ENCODE measurements around the gene FRMD1. TPM values are rescaled to one million over a fixed set of nuclear protein-coding genes. Genes with fewer than 3 reads are reported as not detected.

Gene FRMD1
- total and polyA plus RNA-seq, 2 experiments from 2014 or later = 0.07 TPM; not detected in 1

DNA sequence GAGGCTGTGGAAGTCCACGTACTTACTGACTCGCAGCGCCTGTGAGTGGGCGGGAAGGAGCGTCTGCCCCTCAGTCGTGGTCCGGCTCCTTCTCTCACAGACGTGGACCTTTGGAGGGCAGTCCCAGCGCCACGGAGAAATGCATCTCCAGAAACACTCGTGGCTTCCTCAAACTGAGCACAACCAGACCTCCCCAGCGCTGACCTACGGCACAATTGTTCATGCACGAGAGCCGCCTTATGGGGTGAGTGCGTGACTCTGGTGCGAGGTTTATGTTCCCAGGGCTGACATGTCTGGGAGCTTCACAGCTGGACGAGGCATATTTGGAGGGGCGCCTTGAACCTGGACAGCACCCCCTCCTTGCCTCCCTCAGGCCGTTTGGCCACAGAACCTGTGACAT lies 29.7 kb downstream of the FRMD1 start:
- 94% methylated on average over 20 of the region's 20 CpGs for WGBS (ENCODE audit: low lambda C conversion rate, missing lambda C conversion rate)
- Histone ChIP-seq H3K79me2 (no peaks in the 10 kb centered on the region), H3K4me3 (no peak overlapping the region)

DNA sequence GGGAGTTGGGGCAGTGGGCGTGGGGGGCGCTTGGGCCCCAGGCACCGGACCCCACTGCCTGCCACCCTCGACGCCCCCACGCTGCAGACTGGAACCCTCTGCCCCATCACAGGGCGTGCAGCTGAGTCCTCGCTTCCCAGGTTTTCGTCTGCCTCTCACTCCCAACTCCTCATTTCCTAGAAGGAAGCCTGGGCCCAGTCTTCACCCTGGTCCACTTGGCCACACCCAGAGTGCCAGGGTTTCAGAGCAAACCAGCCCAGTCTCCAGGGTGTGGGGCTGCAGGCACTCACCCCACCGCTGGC lies 30.3 kb downstream of the FRMD1 start:
- TF ChIP-seq EZH2 (IDR thresholded peaks at IDR 0.05; ENCODE audit: borderline replicate concordance) (no peak), EZH2phosphoT487 (IDR thresholded peaks at IDR 0.05; ENCODE audit: low read depth, severe bottlenecking, unreplicated experiment) (no peak)
- no peak overlapping the region for H3K27ac ChIP-seq
- no peaks in the 10 kb centered on the region for H3K9me3 ChIP-seq (ENCODE audit: low read depth)
- no peak overlapping the region for H3K4me2 ChIP-seq
- no peaks in the 10 kb centered on the region for H3K4me1 ChIP-seq (ENCODE audit: insufficient read depth)
- no peaks in the 10 kb centered on the region for H3K36me3 ChIP-seq (replicated peaks; ENCODE audit: insufficient read depth, low read depth)
- H3K9me2 ChIP-seq (replicated peaks; ENCODE audit: insufficient read depth) = no peaks in the 10 kb centered on the region
- no peak overlapping the region for H2AFZ ChIP-seq
- H3K79me2 ChIP-seq = no peaks in the 10 kb centered on the region
- no peaks in the 10 kb centered on the region for H3K27me3 ChIP-seq
- H4K20me1 ChIP-seq (ENCODE audit: insufficient read depth, poor library complexity, severe bottlenecking) = no peaks in the 10 kb centered on the region
- no peak overlapping the region for H3K4me3 ChIP-seq
- WGBS (ENCODE audit: low lambda C conversion rate, missing lambda C conversion rate) = 98% methylated on average over 6 of the region's 10 CpGs
- DNase-seq (ENCODE audit: low spot score) = no peak

More for the DNA sequence above, 29.7 kb downstream of the FRMD1 start:
- no peaks in the 10 kb centered on the region for H3K9me2 ChIP-seq (replicated peaks; ENCODE audit: insufficient read depth)
- H3K9me3 ChIP-seq (ENCODE audit: low read depth) = no peaks in the 10 kb centered on the region
- no peak overlapping the region for H3K27ac ChIP-seq
- no peaks in the 10 kb centered on the region for H3K36me3 ChIP-seq (replicated peaks; ENCODE audit: insufficient read depth, low read depth)
- H3K27me3 ChIP-seq = no peaks in the 10 kb centered on the region
- no peak for TF ChIP-seq EZH2 (IDR thresholded peaks at IDR 0.05; ENCODE audit: borderline replicate concordance)
- TF ChIP-seq CTCF (IDR thresholded peaks at IDR 0.05; ENCODE audit: poor library complexity) = no peak
- no peak for TF ChIP-seq EZH2phosphoT487 (IDR thresholded peaks at IDR 0.05; ENCODE audit: low read depth, severe bottlenecking, unreplicated experiment)
- H4K20me1 ChIP-seq (ENCODE audit: insufficient read depth, poor library complexity, severe bottlenecking) = no peaks in the 10 kb centered on the region
- no peak overlapping the region for H2AFZ ChIP-seq
- H3K4me1 ChIP-seq (ENCODE audit: insufficient read depth) = no peaks in the 10 kb centered on the region
- no peak for DNase-seq (ENCODE audit: low spot score)
- H3K4me2 ChIP-seq = no peak overlapping the region

DNA sequence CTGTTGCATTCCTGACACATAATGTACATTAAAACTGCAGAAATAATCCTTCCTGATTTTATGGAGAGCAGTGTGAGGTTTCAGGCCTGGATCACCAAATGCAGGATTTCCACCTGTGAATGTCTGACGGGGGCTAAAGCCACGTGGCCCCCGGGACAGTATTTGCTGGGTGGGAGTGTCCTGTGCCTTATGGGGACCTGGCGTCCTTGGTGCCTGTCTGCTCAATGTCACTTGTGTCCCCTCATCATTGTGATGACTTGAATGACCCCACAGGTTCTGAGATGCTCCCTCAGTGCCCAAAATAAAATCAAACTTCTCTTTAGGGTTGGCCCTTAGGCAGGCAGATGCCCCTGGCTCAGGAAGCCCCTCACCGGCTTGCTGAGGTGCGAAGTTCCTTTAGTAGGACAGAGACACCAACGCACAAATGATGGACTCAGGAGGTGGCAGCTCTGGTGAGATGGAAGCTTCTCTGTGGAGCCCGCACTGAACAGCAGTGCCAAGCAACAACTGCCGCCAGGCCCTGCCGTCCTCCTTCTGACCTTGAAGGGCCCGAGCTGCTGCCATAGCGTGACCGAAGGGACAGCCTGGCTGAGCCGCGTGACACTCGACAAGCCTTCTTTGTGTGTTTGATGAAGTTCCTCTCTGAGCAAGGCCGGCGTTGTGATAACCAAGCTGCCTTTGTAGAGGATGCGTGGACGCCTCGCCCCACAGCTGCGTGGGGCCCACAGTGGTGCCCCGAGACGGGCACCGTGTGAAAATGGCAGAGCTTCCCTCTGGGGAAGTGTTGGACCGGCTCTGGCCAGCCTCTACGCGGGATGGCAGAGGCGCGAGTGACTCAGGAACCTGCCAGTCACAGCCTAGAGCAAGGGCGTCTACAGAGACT lies 30.9 kb downstream of the FRMD1 start:
- H2AFZ ChIP-seq = no peak overlapping the region
- DNase-seq (ENCODE audit: low spot score) = no peak
- WGBS (ENCODE audit: low lambda C conversion rate, missing lambda C conversion rate) = 92% methylated on average over 31 of the region's 31 CpGs
- no peaks in the 10 kb centered on the region for H3K36me3 ChIP-seq (replicated peaks; ENCODE audit: insufficient read depth, low read depth)
- TF ChIP-seq EZH2phosphoT487 (IDR thresholded peaks at IDR 0.05; ENCODE audit: low read depth, severe bottlenecking, unreplicated experiment) = no peak
- no peak for TF ChIP-seq EZH2 (IDR thresholded peaks at IDR 0.05; ENCODE audit: borderline replicate concordance)
- no peak for TF ChIP-seq CTCF (IDR thresholded peaks at IDR 0.05; ENCODE audit: poor library complexity)
- no peaks in the 10 kb centered on the region for H3K4me1 ChIP-seq (ENCODE audit: insufficient read depth)
- no peak overlapping the region for H3K4me3 ChIP-seq
- no peak overlapping the region for H3K4me2 ChIP-seq
- H4K20me1 ChIP-seq (ENCODE audit: insufficient read depth, poor library complexity, severe bottlenecking) = no peaks in the 10 kb centered on the region
- H3K79me2 ChIP-seq = no peaks in the 10 kb centered on the region
- H3K27me3 ChIP-seq = no peaks in the 10 kb centered on the region
- no peak overlapping the region for H3K27ac ChIP-seq
- no peaks in the 10 kb centered on the region for H3K9me3 ChIP-seq (ENCODE audit: low read depth)
- no peaks in the 10 kb centered on the region for H3K9me2 ChIP-seq (replicated peaks; ENCODE audit: insufficient read depth)

DNA sequence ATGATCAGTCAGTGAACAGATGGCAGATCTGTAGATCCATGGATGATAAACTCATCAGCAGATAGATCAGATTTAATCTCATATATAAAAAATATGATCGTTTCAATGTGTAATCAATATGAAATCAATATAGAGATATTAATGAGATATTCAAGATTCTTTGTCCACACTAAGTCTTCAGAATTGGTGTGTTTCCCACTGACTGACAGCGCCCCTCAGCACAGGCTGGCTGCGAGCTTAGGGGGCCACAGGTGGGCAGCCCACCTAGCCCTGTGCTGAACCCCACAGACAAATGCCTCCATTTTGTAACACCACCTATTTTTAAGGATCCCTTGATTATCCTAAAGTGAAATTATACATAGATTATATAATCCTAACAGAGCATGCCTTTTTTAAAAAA lies 32.3 kb downstream of the FRMD1 start:
- H4K20me1 ChIP-seq (ENCODE audit: insufficient read depth, poor library complexity, severe bottlenecking) = no peaks in the 10 kb centered on the region
- H3K9me3 ChIP-seq (ENCODE audit: low read depth) = no peaks in the 10 kb centered on the region
- no peak for TF ChIP-seq EZH2 (IDR thresholded peaks at IDR 0.05; ENCODE audit: borderline replicate concordance)
- TF ChIP-seq CTCF (IDR thresholded peaks at IDR 0.05; ENCODE audit: poor library complexity) = no peak
- TF ChIP-seq EZH2phosphoT487 (IDR thresholded peaks at IDR 0.05; ENCODE audit: low read depth, severe bottlenecking, unreplicated experiment) = no peak
- H3K27ac ChIP-seq = no peak overlapping the region
- no peaks in the 10 kb centered on the region for H3K27me3 ChIP-seq
- H3K4me1 ChIP-seq (ENCODE audit: insufficient read depth) = no peaks in the 10 kb centered on the region
- H3K4me3 ChIP-seq = no peak overlapping the region
- no peaks in the 10 kb centered on the region for H3K36me3 ChIP-seq (replicated peaks; ENCODE audit: insufficient read depth, low read depth)
- 97% methylated on average over 3 of the region's 3 CpGs for WGBS (ENCODE audit: low lambda C conversion rate, missing lambda C conversion rate)
- H2AFZ ChIP-seq = no peak overlapping the region
- DNase-seq (ENCODE audit: low spot score) = no peak
- no peaks in the 10 kb centered on the region for H3K9me2 ChIP-seq (replicated peaks; ENCODE audit: insufficient read depth)
- no peak overlapping the region for H3K4me2 ChIP-seq
- H3K79me2 ChIP-seq = no peaks in the 10 kb centered on the region

All from hepatocyte (in vitro differentiated cells).